Right renal cortex interstitium (tissue), 3 donors: Measurements from ENCODE around the gene GALNT18. TPM values are rescaled to one million over a fixed set of nuclear protein-coding genes. Genes with fewer than 3 reads are reported as not detected.

Experiments used
- DNase-seq, 3 donors: peaks; one replicate each; pipeline ENCODE4 v3.0.0-alpha.2; 2013; ENCODE audit warnings: low read depth in 3 of 3, low spot score in 2 of 3
- polyA plus RNA-seq, 3 donors: library from polyadenylated mRNA; unstranded; fragments of 120-200 nt; gene quantifications; one replicate each; pipeline ENCODE4 v1.2.1, GENCODE V29; 2013; ENCODE audit not compliant: insufficient read length in 3 of 3

Gene GALNT18
- polyA plus RNA-seq, 3 donors, result 25.5 to 28.8 (median 25.7) TPM

DNA sequence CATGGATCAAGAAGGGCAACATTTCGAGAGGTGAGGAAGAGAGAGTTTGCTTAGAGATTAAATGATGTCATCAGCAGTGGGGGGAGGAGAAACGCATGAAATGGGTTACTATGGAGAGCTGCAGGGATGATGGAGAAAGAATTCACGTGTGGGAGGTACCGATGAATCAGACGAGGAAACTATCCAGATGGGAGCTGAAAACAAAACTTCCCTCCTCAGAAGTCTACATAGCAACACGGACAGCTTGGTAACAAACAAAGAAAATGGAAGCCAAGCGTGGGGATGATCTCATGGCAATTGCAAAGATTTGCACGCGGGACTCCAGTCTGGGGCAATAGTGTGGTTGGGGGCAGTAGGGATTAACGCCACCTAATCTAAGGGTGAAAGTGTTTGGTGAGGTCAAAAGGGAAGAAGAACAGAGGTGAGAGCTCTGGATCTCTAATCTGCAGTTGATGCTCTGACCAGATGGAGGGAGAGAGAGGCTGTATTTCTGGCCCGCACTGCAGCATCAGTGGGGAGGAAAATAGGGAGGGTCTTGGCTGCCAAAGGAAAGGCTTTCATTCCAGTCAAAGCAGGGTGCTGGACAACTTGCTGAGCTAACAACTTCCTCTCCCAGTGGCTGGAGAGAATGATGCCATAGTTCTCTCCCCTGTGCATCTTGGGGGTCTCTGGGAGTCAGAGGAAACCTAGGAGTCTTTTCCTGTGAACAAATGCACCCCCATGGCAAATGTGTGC, 225.3 kb downstream of the GALNT18 start:
- no peak for DNase-seq

- no peak for DNase-seq
Measured at GRCh38 chr11:11395126-11395525, 226.7 kb downstream of the GALNT18 start.

- DNase-seq, result no peak
Measured at GRCh38 chr11:11394241-11394640, 227.6 kb downstream of the GALNT18 start.

GRCh38 chr11:11391796-11392463, 229.9 kb downstream of the GALNT18 start:
- no peak for DNase-seq

- DNase-seq, result no peak
Measured at GRCh38 chr11:11391169-11391568, 230.6 kb downstream of the GALNT18 start.

DNA sequence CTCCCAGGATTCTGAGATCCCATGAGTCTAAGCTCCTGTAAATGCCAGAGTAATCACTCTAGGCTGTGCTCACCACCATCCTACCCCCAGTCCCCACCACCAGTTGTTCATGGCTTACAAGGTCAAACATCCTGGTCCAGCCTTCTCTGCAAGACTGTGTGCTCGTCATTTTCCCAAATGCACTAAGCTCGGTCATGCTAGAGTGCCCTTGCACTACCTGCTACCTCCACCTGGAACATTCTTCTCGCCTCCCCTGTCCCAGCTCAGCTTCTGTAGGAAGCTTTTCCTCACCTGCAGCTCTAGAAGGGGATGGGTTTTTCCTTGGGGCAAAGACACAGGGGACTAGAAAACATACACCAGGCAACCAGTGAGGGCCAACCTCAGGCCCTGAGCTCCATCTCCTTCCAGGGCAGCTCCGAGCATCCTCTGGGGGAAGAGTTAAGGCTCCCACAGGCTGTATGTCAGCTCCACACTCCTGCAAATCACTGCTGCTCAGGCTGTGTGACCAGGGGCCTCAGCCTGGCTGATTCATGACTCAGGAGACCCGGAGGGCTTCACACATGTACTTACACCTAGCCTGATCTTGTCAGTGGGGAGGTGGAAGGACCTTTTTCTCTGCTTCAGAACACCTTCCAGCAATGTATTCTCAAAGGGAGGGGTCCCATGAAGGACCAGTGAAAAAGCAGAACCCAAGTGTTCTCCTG, 231.6 kb downstream of the GALNT18 start:
- DNase-seq, result no peak

- no peak for DNase-seq
Measured at GRCh38 chr11:11389238-11389637, 232.6 kb downstream of the GALNT18 start.

- DNase-seq, result no peak
Measured at GRCh38 chr11:11387622-11388305, 234.0 kb downstream of the GALNT18 start.

DNA sequence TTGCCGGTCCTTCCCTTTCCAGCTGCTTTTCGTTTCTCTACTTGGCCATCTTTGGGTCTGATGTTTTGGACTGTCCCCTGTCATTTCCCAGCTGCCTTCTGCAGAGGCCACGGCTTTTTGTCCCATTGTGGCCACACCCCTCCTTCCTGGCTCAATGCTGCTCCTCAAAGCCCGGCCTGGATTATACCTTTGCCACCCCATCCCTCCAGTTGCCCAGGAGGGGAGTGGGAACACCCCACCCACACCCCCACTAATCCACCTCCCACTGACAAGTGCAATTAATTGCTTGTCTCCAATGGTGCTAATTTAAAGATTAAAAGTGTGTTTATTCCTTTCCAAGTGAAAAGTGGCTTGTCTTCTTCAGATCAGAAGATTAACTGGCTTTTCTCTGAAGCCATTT, 234.6 kb downstream of the GALNT18 start:
- DNase-seq, result no peak

GRCh38 chr11:11384829-11385228, 237.0 kb downstream of the GALNT18 start:
- no peak for DNase-seq

- no peak for DNase-seq
Measured at GRCh38 chr11:11383995-11384394, 237.8 kb downstream of the GALNT18 start.

- no peak for DNase-seq
Measured at GRCh38 chr11:11382858-11383532, 238.8 kb downstream of the GALNT18 start.

- DNase-seq, result no peak
Measured at GRCh38 chr11:11381471-11382105, 240.2 kb downstream of the GALNT18 start.

- no peak for DNase-seq
Measured at GRCh38 chr11:11380883-11381282, 240.9 kb downstream of the GALNT18 start.

- DNase-seq, result no peak
Measured at GRCh38 chr11:11380340-11380739, 241.5 kb downstream of the GALNT18 start.

DNA sequence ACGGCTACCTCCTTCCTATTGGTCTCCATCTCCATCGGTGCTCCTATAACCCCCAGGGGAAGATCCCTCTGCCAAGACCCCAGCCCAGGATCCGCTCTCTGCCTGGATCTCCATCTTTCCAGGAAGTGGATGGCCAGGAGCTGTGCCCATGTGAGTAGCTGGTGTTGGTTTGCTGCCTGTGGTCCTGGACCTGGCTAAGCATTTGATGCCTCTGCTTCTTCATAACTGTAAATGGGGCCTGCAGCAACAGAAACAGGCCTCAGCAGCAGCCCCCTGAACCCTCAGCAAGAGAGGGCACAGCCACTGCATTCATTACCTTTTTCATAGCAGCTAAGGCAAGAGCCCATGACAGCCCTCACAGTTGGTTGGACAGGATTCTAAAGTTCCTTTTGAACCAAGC, 242.1 kb downstream of the GALNT18 start:
- DNase-seq, result no peak

DNA sequence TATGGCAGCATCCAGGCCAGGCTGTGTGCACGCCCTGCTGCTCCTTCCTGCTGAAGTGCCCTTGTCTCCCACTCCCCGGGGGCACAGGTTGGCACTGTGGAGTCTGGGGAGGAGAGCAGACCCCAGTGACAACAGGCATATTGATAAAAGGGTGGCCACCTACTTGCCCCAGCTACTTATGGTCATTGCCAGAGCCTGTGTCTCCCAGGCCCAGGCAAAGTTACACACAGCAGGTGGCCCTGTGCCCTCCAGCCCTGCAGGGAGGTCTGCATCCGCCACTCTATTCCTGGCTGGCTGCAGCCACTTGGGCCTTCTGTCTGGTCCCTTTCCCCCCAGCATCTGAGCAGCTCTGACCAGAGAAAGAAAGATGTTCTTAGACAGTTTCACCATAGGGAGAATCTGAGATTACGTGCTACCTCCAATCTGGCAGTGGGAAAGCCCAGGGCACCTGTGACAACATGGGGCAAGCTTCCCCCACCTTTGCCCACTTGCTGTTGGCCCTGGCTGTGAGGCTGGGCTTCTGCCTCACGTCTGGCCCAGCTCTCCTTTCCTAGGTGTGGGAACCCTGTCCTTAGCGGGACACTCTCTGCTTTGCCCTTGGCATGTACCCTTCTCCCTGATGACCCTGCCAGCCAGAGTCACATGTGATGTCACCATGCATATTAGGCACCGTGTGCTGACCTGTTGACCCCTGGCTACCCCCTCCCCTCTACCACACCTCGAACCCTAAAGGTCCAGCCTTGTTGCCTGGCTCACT, 243.4 kb downstream of the GALNT18 start:
- no peak for DNase-seq

GRCh38 chr11:11374358-11375148, 247.3 kb downstream of the GALNT18 start:
- DNase-seq, result no peak

DNA sequence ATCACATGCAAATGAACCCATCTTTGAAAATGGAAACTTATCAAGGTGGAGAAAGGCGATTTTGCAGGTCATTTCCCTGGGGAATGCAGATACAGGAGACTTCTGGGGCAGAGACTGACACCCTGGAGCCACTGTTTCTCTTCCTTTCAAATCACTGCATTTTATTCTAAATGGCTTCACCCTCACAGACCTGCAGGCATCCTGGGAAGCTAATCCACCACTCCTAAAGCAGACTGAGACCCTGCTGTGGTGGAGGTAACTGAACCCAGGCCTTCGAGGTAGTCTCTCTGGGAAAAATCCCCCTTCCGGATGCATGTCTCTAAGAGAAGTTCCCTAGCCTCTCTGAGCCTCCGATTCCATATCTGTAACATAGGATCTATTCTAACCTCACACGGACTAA, 247.9 kb downstream of the GALNT18 start:
- no peak for DNase-seq
